ENCODE results near the gene HSPG2. TPM values are rescaled to one million over a fixed set of nuclear protein-coding genes. Genes with fewer than 3 reads are reported as not detected.

HSPG2 gene
- total and polyA plus RNA-seq, 2 of the 8 experiments (the other 6 are each of a cell fraction or from before 2014, with no cell fraction given) = 17.8 to 111 TPM

DNA sequence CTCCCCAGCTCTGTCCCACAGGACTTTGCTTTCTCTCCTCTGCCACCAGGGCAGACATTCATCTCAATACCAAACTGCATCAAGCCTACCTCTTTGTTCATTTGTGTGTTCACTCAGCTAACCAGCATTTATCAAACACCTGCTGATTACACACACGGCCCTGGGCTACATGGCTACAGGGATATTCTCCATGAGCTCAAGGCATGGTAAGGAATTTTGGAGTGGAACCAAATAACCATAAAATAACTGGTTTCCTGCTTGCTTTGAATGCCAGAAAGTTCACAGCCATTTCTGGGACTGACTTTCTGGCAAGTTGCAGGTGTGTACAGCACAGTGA, 70.4 kb downstream of the HSPG2 start:
- H3K79me2 ChIP-seq (ENCODE audit: control insufficient read depth in 1 of 2, insufficient read depth in 2 of 2, low read length in 2 of 2) = no peaks in the 10 kb centered on the region
- CTCF ChIA-PET (ENCODE audit: partially characterized antibody) = interaction anchor here (0.6 to 2.0 kb wide), 16 partner anchors 10 to 1077 kb away, joined by 3 to 7 read pairs (median 4); no protein-coding TSS in a partner anchor
- H3K23ac ChIP-seq (ENCODE audit: insufficient read length) = no peak overlapping the region
- H4K91ac ChIP-seq (replicated peaks; ENCODE audit: insufficient read length, low read length) = no peak overlapping the region
- H3K18ac ChIP-seq (ENCODE audit: extremely low read depth, low read length) = 0 out of 2 replicates have a peak overlapping the region, but pooled peaks have one; percentile 24
- no peaks in the 10 kb centered on the region for H3K9me3 ChIP-seq (ENCODE audit: insufficient read depth in 2 of 2, low read depth in 1 of 2, low read length in 1 of 2)
- no peaks in the 10 kb centered on the region; the same call in 1 of the 2 replicates for H3K79me1 ChIP-seq (ENCODE audit: low read depth, low read length)
- POLR2A ChIA-PET (ENCODE audit: partially characterized antibody) = interaction anchor here (0.9 to 1.4 kb wide), 4 partner anchors 17 to 99 kb away, joined by 3 to 5 read pairs (median 4); no protein-coding TSS in a partner anchor
- H3K4me1 ChIP-seq (replicated peaks in 1 of 4; ENCODE audit: control insufficient read depth in 3 of 4, insufficient read depth in 4 of 4, low read length in 3 of 4) = peaks cover 7 to 13% (median 9%) of the 10 kb centered on the region in 4 experiments; a peak in 6 of 7 replicates
- 0 out of 2 replicates have a peak overlapping the region, but pooled peaks have one; percentile 81 for H2BK15ac ChIP-seq (ENCODE audit: low read length)
- no peak overlapping the region for H3K4ac ChIP-seq (replicated peaks; ENCODE audit: insufficient read length, low read depth, low read length)
- 0 out of 4 replicates have a peak overlapping the region, but pooled peaks of 1 of the 2 experiments have one; percentile 29 for H3K4me2 ChIP-seq (ENCODE audit: insufficient read depth in 1 of 2, low read depth in 2 of 2, low read length in 2 of 2)
- H3K23me2 ChIP-seq (ENCODE audit: low read depth, low read length) = no peaks in the 10 kb centered on the region
- no peak overlapping the region for H2AFZ ChIP-seq (ENCODE audit: low read length)
- no peak overlapping the region for H3K14ac ChIP-seq (ENCODE audit: insufficient read length)
- H4K8ac ChIP-seq (ENCODE audit: extremely low read depth, insufficient read depth, low read length) = no peak overlapping the region
- no peak for DNase-seq (ENCODE audit: low read depth in 1 of 2, low spot score in 2 of 2)
- H2BK5ac ChIP-seq (ENCODE audit: low read depth, low read length) = peak overlapping the region; percentile 71; the same call in 1 of the 2 replicates
- 0 out of 2 replicates have a peak overlapping the region, but pooled peaks have one; percentile 60 for H2AK5ac ChIP-seq (ENCODE audit: low read depth, low read length)
- H3K9ac ChIP-seq (replicated peaks in 1 of 4; ENCODE audit: extremely low read depth in 1 of 4, low read depth in 3 of 4, low read length in 3 of 4) = no peak overlapping the region; a peak in 1 of 7 replicates
- no peak overlapping the region for H3K4me3 ChIP-seq (ENCODE audit: extremely low read depth in 1 of 4, insufficient read depth in 2 of 4, low read depth in 3 of 4, low read length in 4 of 4)
- no peak overlapping the region for H3K27ac ChIP-seq (ENCODE audit: low read depth, low read length)
- no peak overlapping the region for H2BK20ac ChIP-seq (ENCODE audit: low read length)
- no peak overlapping the region for H2BK120ac ChIP-seq (replicated peaks; ENCODE audit: low read depth, low read length)
- H2BK12ac ChIP-seq (ENCODE audit: low read depth, low read length) = 0 out of 2 replicates have a peak overlapping the region, but pooled peaks have one; percentile 68
- peaks cover 0 to 5% of the 10 kb centered on the region in 2 experiments for H4K20me1 ChIP-seq (replicated peaks in 1 of 2; ENCODE audit: control insufficient read depth in 1 of 2, insufficient read depth in 2 of 2, low read length in 2 of 2)
- H3K36me3 ChIP-seq (ENCODE audit: control insufficient read depth in 2 of 4, insufficient read depth in 4 of 4, low read length in 3 of 4) = peaks cover 4 to 26% (median 21%) of the 10 kb centered on the region in 4 experiments
- no peak for FAIRE-seq
- H4K5ac ChIP-seq (ENCODE audit: insufficient read length, low read depth, low read length) = no peak overlapping the region
- no peak overlapping the region for H3K56ac ChIP-seq (replicated peaks; ENCODE audit: insufficient read length, low read depth, low read length)
- H3K27me3 ChIP-seq (replicated peaks in 1 of 4; ENCODE audit: control insufficient read depth in 3 of 4, extremely low read depth in 1 of 4, insufficient read depth in 3 of 4, low read length in 3 of 4) = no peaks in the 10 kb centered on the region
- WGBS, 2 experiments (ENCODE audit: extremely low coverage in 1 of 2, insufficient coverage in 1 of 2, insufficient read length in 1 of 2, insufficient replicate concordance in 2 of 2, low coverage in 1 of 2, low lambda C conversion rate in 2 of 2, missing lambda C conversion rate in 1 of 2) = 95% methylated on average over 1 of the region's 1 CpG; no CpG with 5 or more reads in 1 of the 2 experiments
- TF ChIP-seq NANOG (IDR thresholded peaks at IDR 0.05; ENCODE audit: insufficient read depth, low read depth, low read length, poor library complexity, severe bottlenecking) (no peak), SIX5 (IDR thresholded peaks at IDR 0.05; ENCODE audit: low read depth, low read length) (no peak), BACH1 (IDR thresholded peaks at IDR 0.05; ENCODE audit: low read length) (no peak), BCL11A (IDR thresholded peaks at IDR 0.05; ENCODE audit: low read depth in 2 of 2, low read length in 2 of 2) (no peak), EP300 (IDR thresholded peaks at IDR 0.05; ENCODE audit: borderline replicate concordance in 1 of 2, low read depth in 2 of 2, low read length in 2 of 2) (no peak), NRF1 (IDR thresholded peaks at IDR 0.05; ENCODE audit: low read depth, low read length) (no peak), TEAD4 (IDR thresholded peaks at IDR 0.05; ENCODE audit: low read depth, low read length) (no peak), RNF2 (IDR thresholded peaks at IDR 0.05; ENCODE audit: borderline replicate concordance, low read depth, low read length, missing control alignments, poor library complexity, severe bottlenecking) (no peak), RAD21 (IDR thresholded peaks at IDR 0.05 in 1 of 2, conservative IDR thresholded peaks at IDR 0.05 in 1 of 2; ENCODE audit: low read depth in 2 of 2, low read length in 2 of 2) (no peak), SP4 (IDR thresholded peaks at IDR 0.05; ENCODE audit: low read length) (no peak)
